DOHH2 (cell line): ENCODE data around the gene C4B.
"Not testable (repeated sequence)": the region's sequence is repeated elsewhere in the genome, so short reads cannot be mapped to it uniquely, and the experiment has no call there.

ENCODE experiments used
- H3F3A ChIP-seq: fragments of 200-600 bp; sonication (generic), shearing (Covaris generic); 2 replicates; pipeline ENCODE4 v1.6.0; 2016; ENCODE audit warnings: antibody characterized with exemption, mild to moderate bottlenecking; ENCODE audit not compliant: control insufficient read depth, insufficient read depth
- H3K27ac ChIP-seq: fragments of 200-600 bp; sonication (generic); 2 replicates; pipeline ENCODE4 v1.5.1; 2014; ENCODE audit warnings: low read depth, mild to moderate bottlenecking, low read length, moderate library complexity
- H3K27me3 ChIP-seq: fragments of 200-600 bp; sonication (generic); 2 replicates; pipeline ENCODE4 v1.6.1; 2014; ENCODE audit warnings: mild to moderate bottlenecking, low read length, mixed read lengths; ENCODE audit not compliant: control insufficient read depth
- H3K36me3 ChIP-seq: fragments of 200-600 bp; sonication (generic); 2 replicates; pipeline ENCODE4 v1.6.1; 2014; ENCODE audit warnings: mild to moderate bottlenecking, low read length, moderate library complexity, mixed read lengths; ENCODE audit not compliant: control insufficient read depth
- H3K4me1 ChIP-seq: fragments of 200-600 bp; sonication (generic); 2 replicates; pipeline ENCODE4 v1.6.1; 2014; ENCODE audit warnings: mild to moderate bottlenecking, low read length, mixed read lengths; ENCODE audit not compliant: control insufficient read depth
- H3K4me2 ChIP-seq: fragments of 200-600 bp; sonication (generic); 2 replicates; pipeline ENCODE4 v1.6.0; 2014; ENCODE audit warnings: mild to moderate bottlenecking, low read length, moderate library complexity
- H3K4me3 ChIP-seq: fragments of 200-600 bp; sonication (generic); 2 replicates; pipeline ENCODE4 v1.5.1; 2014; ENCODE audit warnings: mild to moderate bottlenecking, low read length, mixed read lengths
- H3K79me2 ChIP-seq: fragments of 200-600 bp; sonication (generic); 2 replicates; pipeline ENCODE4 v1.6.1; 2014; ENCODE audit warnings: mild to moderate bottlenecking, low read length, mixed read lengths; ENCODE audit not compliant: control insufficient read depth
- H3K9me2 ChIP-seq: fragments of 200-600 bp; sonication (generic); replicated peaks from 2 replicates; pipeline ENCODE4 v1.6.1; 2014; ENCODE audit warnings: mild to moderate bottlenecking, low read length, mixed read lengths; ENCODE audit not compliant: control insufficient read depth
- H3K9me3 ChIP-seq: fragments of 200-600 bp; sonication (generic); 2 replicates; pipeline ENCODE4 v1.6.1; 2014; ENCODE audit warnings: antibody characterized with exemption, low read length, mixed read lengths; ENCODE audit not compliant: control insufficient read depth, insufficient read depth
- H4K20me1 ChIP-seq: fragments of 200-600 bp; sonication (generic); 2 replicates; pipeline ENCODE4 v1.6.0; 2014; ENCODE audit warnings: low read depth, mild to moderate bottlenecking, antibody characterized with exemption, low read length, moderate library complexity; ENCODE audit not compliant: control insufficient read depth, insufficient read depth

Gene C4B

DNA sequence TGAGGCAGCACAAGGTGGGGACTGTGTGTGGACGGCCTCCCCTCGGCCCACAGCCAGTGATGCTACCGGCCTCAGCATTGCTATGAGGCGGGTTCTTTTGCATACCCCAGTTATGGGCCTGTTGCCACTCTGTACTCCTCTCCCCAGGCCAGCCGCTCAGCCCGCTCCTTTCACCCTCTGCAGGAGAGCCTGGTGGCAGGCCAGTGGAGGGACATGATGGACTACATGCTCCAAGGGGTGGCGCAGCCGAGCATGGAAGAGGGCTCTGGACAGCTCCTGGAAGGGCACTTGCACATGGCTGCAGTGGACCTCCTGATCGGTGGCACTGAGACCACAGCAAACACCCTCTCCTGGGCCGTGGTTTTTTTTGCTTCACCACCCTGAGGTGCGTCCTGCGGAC lies 7.5 kb upstream of the C4B start:
- H3K9me3 ChIP-seq, H4K20me1 ChIP-seq, H3K4me3 ChIP-seq, H3K4me1 ChIP-seq, H3K27me3 ChIP-seq, H3K27ac ChIP-seq, H3F3A ChIP-seq, H3K79me2 ChIP-seq, H3K36me3 ChIP-seq, H3K4me2 ChIP-seq, H3K9me2 ChIP-seq: not testable (repeated sequence)

GRCh38 chr6:32008037-32008436 lies 6.6 kb upstream of the C4B start:
- H3K9me2 ChIP-seq, H3K4me1 ChIP-seq, H3K36me3 ChIP-seq, H3F3A ChIP-seq, H3K27ac ChIP-seq, H3K9me3 ChIP-seq, H3K4me2 ChIP-seq, H4K20me1 ChIP-seq, H3K27me3 ChIP-seq, H3K79me2 ChIP-seq, H3K4me3 ChIP-seq: not testable (repeated sequence)

- not testable (repeated sequence) for H3K79me2 ChIP-seq, H3K27ac ChIP-seq, H3F3A ChIP-seq, H3K4me2 ChIP-seq, H4K20me1 ChIP-seq, H3K9me2 ChIP-seq, H3K4me3 ChIP-seq, H3K9me3 ChIP-seq, H3K4me1 ChIP-seq, H3K36me3 ChIP-seq, H3K27me3 ChIP-seq
Measured at GRCh38 chr6:32008616-32009015, 6.0 kb upstream of the C4B start.

- not testable (repeated sequence) for H3K4me1 ChIP-seq, H3F3A ChIP-seq, H3K4me2 ChIP-seq, H3K27me3 ChIP-seq, H3K27ac ChIP-seq, H3K4me3 ChIP-seq, H3K36me3 ChIP-seq, H3K79me2 ChIP-seq, H4K20me1 ChIP-seq, H3K9me2 ChIP-seq, H3K9me3 ChIP-seq
Measured at GRCh38 chr6:32009537-32009936, 5.1 kb upstream of the C4B start.

DNA sequence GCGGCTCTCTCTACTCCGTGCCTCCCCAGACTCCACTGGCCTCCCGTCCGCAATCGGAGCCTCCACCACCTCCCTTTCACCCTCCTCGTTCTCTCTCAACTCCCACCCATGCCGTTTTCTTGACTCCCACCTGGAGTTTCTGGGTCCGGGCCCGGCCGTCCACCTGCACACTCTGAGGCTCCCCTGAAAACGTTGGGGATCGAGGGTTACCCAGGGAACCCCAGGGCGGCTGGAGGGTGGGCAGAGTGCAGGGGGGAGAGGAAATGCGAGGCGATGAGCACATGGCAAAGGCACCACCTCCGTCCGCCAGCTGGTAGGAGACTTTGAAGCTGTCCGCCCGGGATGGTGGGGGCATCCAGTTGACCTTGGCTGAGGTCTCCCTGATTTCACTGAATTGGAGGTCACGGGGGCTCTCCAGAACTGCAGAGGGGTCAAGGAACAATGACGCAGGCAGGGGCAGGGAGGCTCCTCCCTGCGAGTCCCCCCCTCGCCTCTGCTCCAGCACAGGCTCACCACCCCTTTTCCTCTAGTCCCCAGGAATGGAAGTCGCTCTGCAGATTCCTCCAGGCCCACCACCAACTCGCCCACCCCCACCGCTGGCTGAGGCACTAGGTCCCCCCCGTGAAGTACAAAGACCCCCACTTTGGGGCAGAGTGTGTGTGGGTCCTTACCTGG lies 3.6 kb upstream of the C4B start:
- H3K4me2 ChIP-seq, H3K79me2 ChIP-seq, H3K27me3 ChIP-seq, H3K4me1 ChIP-seq, H4K20me1 ChIP-seq, H3K9me2 ChIP-seq, H3K4me3 ChIP-seq, H3K9me3 ChIP-seq, H3F3A ChIP-seq, H3K36me3 ChIP-seq, H3K27ac ChIP-seq: not testable (repeated sequence)

- H3K4me1 ChIP-seq, H3K4me3 ChIP-seq, H4K20me1 ChIP-seq, H3K9me3 ChIP-seq, H3K9me2 ChIP-seq, H3K4me2 ChIP-seq, H3K27me3 ChIP-seq, H3F3A ChIP-seq, H3K27ac ChIP-seq, H3K36me3 ChIP-seq, H3K79me2 ChIP-seq: not testable (repeated sequence)
Measured at GRCh38 chr6:32012941-32013617, 1.5 kb upstream of the C4B start.

DNA sequence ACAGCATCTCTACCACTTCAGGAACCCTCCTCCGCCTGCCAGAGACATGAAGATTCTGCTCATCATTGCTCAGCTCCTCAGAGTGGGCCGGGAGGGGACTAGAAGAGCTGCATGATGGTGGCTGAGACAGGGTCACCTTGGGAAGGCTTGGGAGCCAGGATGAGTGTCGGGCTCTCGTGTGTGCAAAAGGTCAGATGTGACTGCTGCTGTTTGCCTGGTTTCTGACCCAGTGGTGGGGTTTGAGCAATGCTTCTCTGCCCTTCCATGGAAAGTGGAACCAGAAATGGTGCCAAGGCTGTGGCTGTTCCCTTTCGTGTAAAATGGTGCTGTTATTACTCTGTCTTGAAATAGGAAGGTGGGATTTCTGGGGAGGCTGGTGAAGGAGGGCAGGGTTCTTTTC lies 857 bp upstream of the C4B start:
- not testable (repeated sequence) for H3K36me3 ChIP-seq, H4K20me1 ChIP-seq, H3K79me2 ChIP-seq, H3K27ac ChIP-seq, H3K4me1 ChIP-seq, H3K27me3 ChIP-seq, H3F3A ChIP-seq, H3K4me2 ChIP-seq, H3K9me3 ChIP-seq, H3K4me3 ChIP-seq, H3K9me2 ChIP-seq

DNA sequence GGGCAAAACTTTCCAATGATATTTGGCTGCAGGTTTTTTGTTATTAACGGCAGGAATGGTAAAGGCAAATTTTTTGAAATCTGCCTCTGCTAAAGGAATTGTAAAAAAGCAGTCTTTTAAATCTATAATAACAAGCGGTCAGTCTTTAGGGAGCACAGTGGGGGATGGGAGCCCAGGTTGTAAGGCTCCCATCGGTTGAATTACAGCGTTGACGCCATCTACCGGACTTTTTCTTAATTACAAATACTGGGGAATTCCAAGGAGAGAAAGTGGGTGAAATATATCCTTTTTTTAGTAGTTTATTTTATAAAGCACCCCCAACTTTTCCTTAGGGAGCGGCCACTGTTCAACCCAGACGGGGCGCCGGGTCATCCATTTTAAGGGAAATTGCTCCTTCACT lies 7.5 kb downstream of the C4B start:
- H3K4me1 ChIP-seq, H3K27ac ChIP-seq, H3K27me3 ChIP-seq, H3K4me2 ChIP-seq, H4K20me1 ChIP-seq, H3K9me2 ChIP-seq, H3K4me3 ChIP-seq, H3F3A ChIP-seq, H3K9me3 ChIP-seq, H3K36me3 ChIP-seq, H3K79me2 ChIP-seq: not testable (repeated sequence)
